Lower lobe of right lung (tissue), 2 donors: ENCODE data around the gene NRCAM. TPM values are rescaled to one million over a fixed set of nuclear protein-coding genes. Genes with fewer than 3 reads are reported as not detected.
"Not testable (repeated sequence)": the region's sequence is repeated elsewhere in the genome, so short reads cannot be mapped to it uniquely, and the experiment has no call there.

ENCODE experiments used
- ATAC-seq, 2 donors: fragments of 200-7000 bp; cut with Tn5 transposase; one replicate each; pipeline ENCODE4 v1.9.1; 2020 to 2022; ENCODE audit warnings: mild to moderate bottlenecking in 2 of 2, moderate library complexity in 2 of 2
- DNase-seq: peaks from one replicate; pipeline ENCODE4 v3.0.0-alpha.2; 2020
- H3K27ac ChIP-seq: fragments of 200-600 bp; one replicate; pipeline ENCODE4 v1.8.0; 2022
- H3K27me3 ChIP-seq: fragments of 200-600 bp; one replicate; pipeline ENCODE4 v1.8.0; 2022; ENCODE audit warnings: low read depth
- H3K36me3 ChIP-seq: fragments of 200-600 bp; one replicate; pipeline ENCODE4 v1.8.0; 2022; ENCODE audit warnings: mild to moderate bottlenecking
- H3K4me1 ChIP-seq: fragments of 200-600 bp; one replicate; pipeline ENCODE4 v1.8.0; 2022
- H3K4me3 ChIP-seq: fragments of 200-600 bp; one replicate; pipeline ENCODE4 v1.8.0; 2022; ENCODE audit warnings: mild to moderate bottlenecking
- H3K9me3 ChIP-seq: fragments of 200-600 bp; one replicate; pipeline ENCODE4 v1.8.0; 2022
- intact Hi-C: fragments of 100-400 bp; cut with DNase I; formaldehyde crosslinking; loops from one replicate; pipeline ENCODE4 v1.11.0; 2022
- long read RNA-seq: library from polyadenylated mRNA; unstranded; transcript quantifications from one replicate; pipeline ENCODE4 v2.0.0, GENCODE V29; 2021
- total RNA-seq: library from RNA; stranded (reverse); fragmentation: NEBNext Ultra II Directional; extraction: Animal tissue kit (Norgen Biotek cat#: 25700); gene quantifications from one replicate; pipeline ENCODE4 v1.2.1, GENCODE V29; 2021
- TF ChIP-seq, protein P1 (sequence below): fragments of 200-600 bp; IDR thresholded peaks from one replicate; pipeline ENCODE4 v1.8.0; 2022; ENCODE audit warnings: antibody characterized with exemption, mild to moderate bottlenecking
- donor health status: DM: no; HTN: yes; CAD: no; lungs with severe emphysema.

NRCAM gene
- 2.6 TPM for total RNA-seq
- long read RNA-seq, partial matches to known transcripts, result 0 of 2 reads
- long read RNA-seq, other reads (novel, unspliced or antisense), result 2 of 2 reads

DNA sequence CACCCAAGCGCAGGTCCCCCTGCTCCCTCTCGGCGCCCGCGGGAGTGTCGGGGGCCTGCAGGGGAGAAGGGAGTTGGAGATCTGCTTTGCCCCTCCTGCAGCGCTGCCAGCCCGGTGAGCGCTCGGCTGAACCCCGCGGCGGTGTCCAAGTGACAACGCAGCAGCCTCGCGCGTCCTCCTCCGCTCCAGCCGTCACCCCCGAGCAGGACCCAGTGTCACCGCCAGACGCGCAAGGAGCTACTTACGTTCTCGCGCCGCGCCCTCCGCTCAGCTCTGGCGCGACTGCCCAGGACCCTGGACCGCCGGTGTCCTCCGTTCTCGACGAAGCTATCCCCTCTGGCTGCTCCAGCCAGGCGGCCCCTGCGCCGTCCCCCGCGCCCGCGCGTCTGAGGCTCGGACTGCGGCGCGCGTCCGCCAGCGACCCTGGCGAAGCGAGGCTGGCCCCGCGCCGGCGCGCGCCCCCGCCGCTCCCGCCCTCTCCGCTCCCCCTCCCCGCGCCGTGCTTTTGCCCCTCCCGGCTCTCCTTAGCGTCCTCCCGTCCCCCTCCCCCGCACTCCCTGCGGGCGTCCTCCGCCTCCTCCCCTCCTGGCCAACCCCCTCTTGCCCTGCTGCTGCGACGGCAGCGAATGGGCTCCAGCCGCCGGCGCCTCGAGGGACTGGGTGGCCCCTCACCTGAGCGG lies at the start of gene NRCAM:
Gene NRCAM (minus strand): TSS at position 439 of the 680 bp plus-strand sequence. CDS start 216,372 bp downstream, outside the sequence.
- Histone ChIP-seq H3K4me1 (peaks cover 16% of the 10 kb centered on the region), H3K27me3 (peaks cover 43% of the 10 kb centered on the region), H3K27ac (peak within 1 kb of the TSS; percentile 18), H3K9me3 (no peaks in the 10 kb centered on the region), H3K4me3 (peak within 1 kb of the TSS; percentile 47), H3K36me3 (no peaks in the 10 kb centered on the region)
- TF ChIP-seq, protein P1, sequence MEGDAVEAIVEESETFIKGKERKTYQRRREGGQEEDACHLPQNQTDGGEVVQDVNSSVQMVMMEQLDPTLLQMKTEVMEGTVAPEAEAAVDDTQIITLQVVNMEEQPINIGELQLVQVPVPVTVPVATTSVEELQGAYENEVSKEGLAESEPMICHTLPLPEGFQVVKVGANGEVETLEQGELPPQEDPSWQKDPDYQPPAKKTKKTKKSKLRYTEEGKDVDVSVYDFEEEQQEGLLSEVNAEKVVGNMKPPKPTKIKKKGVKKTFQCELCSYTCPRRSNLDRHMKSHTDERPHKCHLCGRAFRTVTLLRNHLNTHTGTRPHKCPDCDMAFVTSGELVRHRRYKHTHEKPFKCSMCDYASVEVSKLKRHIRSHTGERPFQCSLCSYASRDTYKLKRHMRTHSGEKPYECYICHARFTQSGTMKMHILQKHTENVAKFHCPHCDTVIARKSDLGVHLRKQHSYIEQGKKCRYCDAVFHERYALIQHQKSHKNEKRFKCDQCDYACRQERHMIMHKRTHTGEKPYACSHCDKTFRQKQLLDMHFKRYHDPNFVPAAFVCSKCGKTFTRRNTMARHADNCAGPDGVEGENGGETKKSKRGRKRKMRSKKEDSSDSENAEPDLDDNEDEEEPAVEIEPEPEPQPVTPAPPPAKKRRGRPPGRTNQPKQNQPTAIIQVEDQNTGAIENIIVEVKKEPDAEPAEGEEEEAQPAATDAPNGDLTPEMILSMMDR, result no peak
- ATAC-seq (peak; percentile 29 to 54), DNase-seq (peak; percentile 51)
- intact Hi-C loops, result no loop called here

DNA sequence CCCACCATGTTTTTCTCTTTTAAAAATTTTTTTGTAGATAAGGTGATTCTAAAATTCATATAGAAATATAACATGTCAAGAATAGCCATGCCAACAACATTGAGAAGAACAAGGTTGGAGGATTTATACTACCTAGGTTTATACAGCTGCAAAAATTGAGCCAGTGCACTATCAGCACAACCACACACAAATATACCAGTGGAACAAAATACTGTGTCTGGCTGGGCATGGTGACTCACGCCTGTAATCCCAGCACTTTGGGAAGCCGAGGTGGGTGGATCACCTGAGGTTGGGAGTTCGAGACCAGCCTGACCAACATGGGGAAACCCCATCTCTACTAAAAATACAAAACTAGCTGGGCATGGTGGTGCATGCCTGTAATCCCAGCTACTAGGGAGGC lies 48.3 kb upstream of the NRCAM start:
- ATAC-seq, result not testable (repeated sequence)

DNA sequence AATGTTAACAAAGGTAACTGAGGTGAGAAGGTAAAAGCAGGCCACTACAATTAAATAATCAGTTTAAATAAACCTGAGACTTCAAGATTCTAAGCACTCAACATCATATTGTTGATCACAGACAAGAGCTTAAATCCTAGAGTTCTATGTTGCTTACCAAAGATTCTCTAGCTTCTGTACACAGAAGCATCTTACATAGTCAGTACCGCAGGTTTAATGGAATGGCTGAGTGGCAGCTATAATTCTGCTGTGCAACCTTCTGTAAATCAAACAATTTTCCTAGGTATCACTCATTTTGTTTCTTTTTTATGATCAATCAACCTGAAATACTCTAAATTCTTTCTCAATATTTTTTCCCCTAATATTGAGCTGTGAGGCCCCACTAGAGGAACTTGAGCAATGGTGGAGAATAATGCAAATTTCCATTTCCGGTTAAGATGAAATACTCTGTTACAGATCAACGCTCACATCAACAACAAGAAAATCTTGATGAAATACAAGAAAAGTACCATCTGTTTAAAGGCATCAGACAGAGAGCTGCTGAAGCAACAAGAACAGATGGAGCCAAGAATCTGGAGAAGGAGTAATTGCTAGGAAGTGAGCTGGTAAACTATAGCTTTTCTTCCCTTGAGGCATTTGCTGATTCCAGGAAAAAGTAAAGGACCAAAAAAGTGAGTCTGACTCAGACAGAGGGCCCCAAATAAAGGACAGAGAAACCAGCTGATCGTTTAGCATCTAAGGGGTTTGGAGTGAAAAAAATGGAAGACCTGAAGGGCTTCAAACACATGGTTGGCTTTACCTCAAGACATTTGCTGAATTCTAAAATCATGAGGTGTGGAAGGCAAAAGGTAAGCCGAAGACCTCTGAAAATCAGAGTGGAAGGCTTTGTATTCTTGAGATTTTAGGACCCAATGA lies 47.1 kb upstream of the NRCAM start:
- ATAC-seq (no peak), DNase-seq (no peak)
- intact Hi-C loops, result no loop called here
- H3K27me3 ChIP-seq, result no peaks in the 10 kb centered on the region
- H3K9me3 ChIP-seq, result no peaks in the 10 kb centered on the region
- peaks cover 46% of the 10 kb centered on the region for H3K36me3 ChIP-seq
- H3K4me1 ChIP-seq, result no peaks in the 10 kb centered on the region
- H3K4me3 ChIP-seq, result no peak overlapping the region
- TF ChIP-seq, protein P1, result no peak
- no peak overlapping the region for H3K27ac ChIP-seq

More for the DNA sequence above, 48.3 kb upstream of the NRCAM start:
- H3K27ac ChIP-seq, H3K4me3 ChIP-seq, H3K9me3 ChIP-seq, H3K27me3 ChIP-seq, H3K4me1 ChIP-seq, DNase-seq, intact Hi-C loops: not testable (repeated sequence)
- H3K36me3 ChIP-seq, result peaks cover 36% of the 10 kb centered on the region

DNA sequence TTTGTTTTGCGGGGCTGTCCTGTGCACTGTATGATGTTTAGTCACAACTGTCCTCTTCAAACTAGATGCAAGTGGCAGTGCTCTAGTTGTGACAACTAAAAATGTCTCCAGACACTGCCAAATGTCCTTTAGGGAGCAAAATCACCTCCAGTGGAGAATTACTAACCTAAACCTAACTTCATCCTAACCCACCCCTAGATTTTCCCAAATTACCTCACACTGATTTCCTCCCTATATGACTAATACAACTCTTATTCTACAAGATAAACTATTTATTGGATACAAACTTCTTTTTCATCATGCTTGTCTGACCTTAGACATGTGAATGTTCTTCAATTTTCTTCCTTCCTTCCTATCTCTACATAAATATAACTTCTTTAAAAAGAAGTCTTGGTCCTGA lies 43.3 kb upstream of the NRCAM start:
- intact Hi-C loops, result loop anchor here (5.0 kb wide), 1 partner anchor 317 kb away; no protein-coding TSS in a partner anchor
- Histone ChIP-seq H3K4me3 (no peak overlapping the region), H3K4me1 (no peaks in the 10 kb centered on the region), H3K27me3 (no peaks in the 10 kb centered on the region), H3K36me3 (peaks cover 65% of the 10 kb centered on the region), H3K27ac (no peak overlapping the region), H3K9me3 (no peaks in the 10 kb centered on the region)
- DNase-seq (no peak), ATAC-seq (no peak)
- TF ChIP-seq, protein P1, result no peak

DNA sequence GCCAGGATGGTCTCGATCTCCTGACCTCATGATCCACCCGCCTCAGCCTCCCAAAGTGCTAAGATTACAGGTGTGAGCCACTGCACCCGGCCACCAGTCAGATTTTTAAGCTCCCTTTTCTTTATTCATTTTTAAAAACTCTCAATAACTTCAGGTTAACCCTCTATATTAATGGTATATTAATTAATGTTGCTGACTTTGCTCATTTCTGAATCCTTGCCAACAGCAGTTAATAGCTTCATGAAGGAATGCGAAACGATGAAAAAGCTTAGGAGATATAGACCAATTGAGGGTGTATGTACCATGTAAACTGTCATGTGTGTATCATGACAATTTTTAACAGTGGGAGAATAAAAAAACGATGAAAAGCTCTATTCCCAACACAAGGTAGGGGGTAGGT lies 42.2 kb upstream of the NRCAM start:
- DNase-seq, result no peak
- Histone ChIP-seq H3K36me3 (peaks cover 76% of the 10 kb centered on the region), H3K9me3 (no peaks in the 10 kb centered on the region), H3K27ac (no peak overlapping the region), H3K4me1 (no peaks in the 10 kb centered on the region), H3K4me3 (no peak overlapping the region), H3K27me3 (no peaks in the 10 kb centered on the region)
- intact Hi-C loops, result loop anchor here (5.0 kb wide), 1 partner anchor 316 kb away; no protein-coding TSS in a partner anchor
- TF ChIP-seq, protein P1, result no peak
- ATAC-seq, result no peak
